Stimulated activated CD4-positive, alpha-beta T cell treated with anti-CD3 and anti-CD28 coated beads, Interleukin-2, amount 100 ng/mL, for 24 hours (primary cell): ENCODE data around the gene RTEL1.
"Not testable (repeated sequence)": the region's sequence is repeated elsewhere in the genome, so short reads cannot be mapped to it uniquely, and the experiment has no call there.

ENCODE experiments used
- DNase-seq, 2 donors: peaks; one replicate each; pipeline ENCODE4 v3.0.0-alpha.2; 2020

RTEL1 gene

DNA sequence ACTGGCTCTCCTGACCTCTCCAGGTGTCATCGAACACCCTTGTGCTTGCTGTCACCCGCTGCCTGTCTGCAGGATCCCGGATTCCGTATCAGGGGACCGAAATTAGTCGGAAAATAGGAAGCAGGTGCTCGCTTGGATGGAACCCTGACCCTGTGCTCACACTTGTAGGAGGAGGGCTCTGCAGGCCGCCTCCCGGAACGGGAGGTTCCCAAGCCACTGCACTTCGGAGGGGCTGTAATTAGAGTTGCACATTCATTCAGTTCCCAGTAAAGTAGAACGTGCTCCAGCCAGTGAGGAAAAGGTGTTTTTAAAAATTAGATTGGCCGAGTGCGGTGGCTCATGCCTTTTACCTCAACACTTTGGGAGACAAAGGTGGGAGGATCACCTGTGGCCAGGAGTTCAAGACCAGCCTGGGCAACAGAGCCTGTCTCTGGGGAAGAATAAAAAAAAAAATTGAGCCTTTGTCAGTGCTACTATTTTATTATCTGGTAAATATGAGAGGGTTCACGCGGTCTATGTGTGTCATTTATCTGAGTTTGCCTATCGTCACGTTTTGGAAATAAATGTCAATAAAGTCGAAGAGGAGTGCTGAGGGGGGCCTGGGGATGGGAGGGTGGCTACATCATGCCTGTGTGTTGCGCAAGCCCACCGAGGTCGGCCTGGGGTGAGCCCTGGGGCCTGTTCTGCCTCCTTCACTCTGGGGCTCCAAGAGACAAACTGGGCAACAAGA is 29.7 kb upstream of the RTEL1 start:
- DNase-seq: peak; percentile 74 to 77

DNA sequence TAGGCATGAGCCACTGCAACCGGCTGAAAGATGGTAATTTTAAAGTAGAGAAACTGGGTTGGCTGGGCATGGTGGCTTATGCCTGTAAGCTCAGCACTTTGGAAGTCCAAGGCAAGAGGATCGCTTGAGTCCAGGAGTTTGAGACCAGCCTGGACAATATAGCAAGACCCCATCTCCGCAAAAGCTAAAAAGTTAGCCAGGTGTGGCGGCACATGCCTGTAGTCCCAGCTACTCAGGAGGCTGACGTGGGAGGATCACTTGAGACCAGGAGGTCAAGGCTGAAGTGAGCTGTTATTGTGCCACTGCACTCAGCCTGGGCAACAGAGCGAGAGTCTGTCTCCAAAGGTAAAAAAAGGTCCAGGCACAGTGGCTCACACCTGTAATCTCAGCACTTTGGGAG is 27.2 kb upstream of the RTEL1 start:
- not testable (repeated sequence) for DNase-seq

DNA sequence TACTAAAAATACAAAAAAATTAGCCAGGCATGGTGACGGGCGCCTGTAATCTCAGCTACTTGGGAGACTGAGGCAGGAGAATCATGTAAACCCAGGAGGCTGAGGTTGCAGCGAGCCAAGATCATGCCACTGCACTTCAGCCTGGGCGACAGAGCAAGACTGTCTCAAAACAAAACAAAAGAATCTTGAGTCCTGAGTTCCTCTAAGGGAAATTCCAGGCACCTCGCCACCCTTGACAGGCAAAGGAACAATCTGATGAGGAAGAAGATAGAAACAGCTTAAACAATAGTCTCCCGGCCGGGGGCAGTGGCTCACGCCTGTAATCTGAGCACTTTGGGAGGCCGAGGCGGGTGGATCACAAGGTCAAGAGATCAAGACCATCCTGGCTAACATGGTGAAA is 26.7 kb upstream of the RTEL1 start:
- not testable (repeated sequence) for DNase-seq

DNA sequence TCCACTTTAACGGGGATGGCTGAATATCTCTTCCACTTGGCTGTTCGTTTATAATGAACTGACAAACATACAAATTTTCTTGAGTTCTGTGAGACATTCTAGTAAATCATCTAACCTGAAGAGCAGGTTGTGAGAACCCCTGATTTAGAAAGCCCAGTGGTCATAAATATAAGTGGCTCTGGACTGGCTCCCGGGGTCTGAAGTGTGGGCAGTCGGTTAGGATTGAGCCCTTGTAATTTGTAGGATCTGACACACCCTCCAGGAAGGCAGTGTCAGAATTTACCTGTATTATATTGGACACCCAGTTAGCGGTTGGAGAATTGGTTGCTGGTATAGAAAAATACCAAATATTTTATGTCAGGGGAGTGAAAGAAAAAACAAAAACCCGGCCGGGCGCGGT is 24.4 kb upstream of the RTEL1 start:
- DNase-seq: no peak

DNA sequence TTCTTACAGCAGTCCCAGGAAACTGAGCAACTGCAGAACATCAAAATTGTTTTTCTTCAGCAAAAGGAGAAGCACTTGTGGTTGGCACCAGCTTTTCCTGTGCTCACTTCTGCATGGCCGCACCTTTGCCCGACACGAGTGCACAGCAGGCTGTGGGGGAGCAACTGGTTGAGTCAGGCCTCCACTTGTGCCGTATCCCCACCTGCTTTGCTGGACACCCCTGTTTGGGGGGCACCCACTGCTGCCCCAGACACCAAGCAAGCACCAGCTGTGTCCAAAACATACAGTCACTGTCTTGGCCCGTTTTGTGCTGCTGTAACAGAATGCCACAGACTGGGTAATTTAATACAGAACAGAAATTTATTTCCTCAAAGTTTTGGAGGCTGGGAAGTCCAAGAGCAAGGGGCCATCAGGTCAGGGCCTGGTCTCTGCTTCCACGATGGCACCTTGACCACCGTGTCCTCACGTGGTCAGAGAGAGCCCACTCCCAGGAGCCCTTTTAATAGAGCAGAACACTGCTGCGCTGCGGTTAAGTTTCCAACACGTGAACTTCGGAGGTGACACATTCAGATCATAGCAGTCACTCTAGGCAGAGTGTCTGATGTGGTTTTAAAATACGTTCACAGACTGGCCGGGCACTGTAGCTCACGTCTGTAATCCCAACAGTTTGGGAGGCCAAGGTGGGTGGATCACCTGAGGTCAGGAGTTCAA is 22.5 kb upstream of the RTEL1 start:
- peak; percentile 67 to 72 for DNase-seq

DNA sequence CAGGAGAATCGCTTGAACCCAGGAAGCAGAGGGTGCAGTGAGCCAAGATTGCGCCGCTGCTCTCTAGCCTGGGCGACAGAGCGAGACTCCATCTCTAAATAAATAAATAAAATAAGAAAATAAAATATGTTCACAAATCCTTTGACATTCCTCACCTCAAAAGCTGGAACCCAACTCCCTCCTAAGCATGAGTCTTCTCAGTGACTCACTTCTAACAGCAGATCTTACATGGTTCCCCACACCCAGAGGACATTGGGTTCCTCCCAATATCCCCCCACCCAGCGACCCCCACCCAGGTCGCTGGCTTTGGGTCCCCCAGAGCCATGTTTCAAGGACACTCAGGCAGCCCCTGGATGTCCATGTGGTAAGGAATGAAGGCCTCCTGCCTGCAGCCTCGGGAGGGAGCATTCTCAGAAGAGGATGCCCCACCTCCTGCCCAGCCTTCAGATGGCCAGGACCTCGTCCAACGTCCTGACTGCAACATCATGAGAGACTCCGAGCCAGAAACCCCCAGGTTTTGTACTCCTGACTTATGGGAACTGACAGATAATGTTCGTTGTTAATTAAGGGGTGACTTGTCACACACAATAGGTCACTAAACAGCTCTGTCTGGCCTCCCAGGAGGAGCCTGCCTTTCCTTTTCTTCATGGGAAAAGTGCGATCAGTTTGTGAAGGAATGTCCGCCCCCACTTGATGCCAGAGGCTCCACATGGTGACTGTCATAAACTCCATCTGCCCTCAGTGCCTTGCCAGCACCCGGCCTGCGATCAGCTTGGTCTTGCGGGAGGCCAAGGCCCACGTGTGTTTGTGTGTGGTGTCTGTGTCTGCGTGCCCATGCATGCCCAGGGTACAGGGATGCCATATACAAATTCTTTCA is 21.1 kb upstream of the RTEL1 start:
- no peak for DNase-seq

DNA sequence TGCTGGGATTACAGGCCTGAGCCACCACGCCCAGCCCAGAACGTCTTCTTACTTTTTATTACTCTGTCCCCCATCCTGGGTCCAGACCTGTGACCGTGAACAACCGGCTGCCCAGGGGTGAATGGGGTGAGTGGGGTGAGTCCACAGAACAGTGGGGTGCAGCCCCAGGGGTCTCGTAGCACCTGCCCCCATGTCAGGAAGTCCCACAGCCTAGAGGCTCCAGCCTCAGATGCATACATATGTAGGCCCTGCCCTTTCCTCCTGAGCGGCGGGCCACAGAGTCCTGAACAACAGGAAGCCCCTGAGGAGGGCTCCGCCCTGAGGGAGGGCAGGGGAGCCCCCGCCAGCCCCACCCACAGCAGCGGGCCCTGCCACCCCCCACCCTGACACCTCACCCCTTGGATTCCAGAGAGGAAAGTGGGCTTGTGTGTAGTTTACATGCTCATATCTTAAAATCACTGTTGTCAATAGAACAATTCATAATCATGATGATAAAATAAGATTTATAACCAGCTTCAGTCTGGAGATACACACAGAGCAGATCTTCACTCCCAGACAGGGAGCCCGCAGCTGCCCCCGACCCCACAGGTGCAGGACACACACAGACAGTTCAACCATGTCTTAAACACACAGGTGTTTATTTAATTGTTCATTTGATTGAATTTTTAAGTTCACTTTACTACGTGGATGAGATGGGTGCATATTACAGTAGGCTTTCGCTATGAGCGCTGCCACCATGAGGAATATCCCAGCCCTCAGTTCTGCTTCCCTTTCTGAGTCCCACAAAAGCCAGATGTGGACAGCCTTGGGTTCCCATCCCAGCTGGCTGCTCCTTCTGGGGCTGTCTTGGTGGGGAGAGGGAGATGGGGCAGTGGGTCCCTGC is 18.8 kb upstream of the RTEL1 start:
- peak; percentile 64 to 71 for DNase-seq

DNA sequence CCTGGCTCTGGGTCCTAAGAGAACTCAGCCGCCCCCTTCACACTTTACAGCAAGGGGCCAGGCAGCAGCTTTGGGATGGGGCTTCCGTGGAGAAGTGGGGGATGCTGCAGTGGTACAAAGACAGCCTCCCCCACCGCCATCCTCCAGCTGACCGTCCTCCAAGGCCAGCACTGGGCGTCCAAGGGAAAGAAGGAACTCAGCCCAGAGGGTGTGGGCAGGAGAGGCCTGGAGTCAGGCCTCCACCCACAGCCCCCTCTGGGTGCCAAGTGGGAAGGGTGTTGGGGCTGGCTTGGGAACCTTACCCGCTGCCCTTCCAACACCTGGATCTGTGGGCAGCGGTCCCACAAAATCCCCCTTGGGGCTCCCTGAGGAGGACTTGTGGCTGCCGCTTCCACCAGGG is 18.0 kb upstream of the RTEL1 start:
- DNase-seq: no peak

DNA sequence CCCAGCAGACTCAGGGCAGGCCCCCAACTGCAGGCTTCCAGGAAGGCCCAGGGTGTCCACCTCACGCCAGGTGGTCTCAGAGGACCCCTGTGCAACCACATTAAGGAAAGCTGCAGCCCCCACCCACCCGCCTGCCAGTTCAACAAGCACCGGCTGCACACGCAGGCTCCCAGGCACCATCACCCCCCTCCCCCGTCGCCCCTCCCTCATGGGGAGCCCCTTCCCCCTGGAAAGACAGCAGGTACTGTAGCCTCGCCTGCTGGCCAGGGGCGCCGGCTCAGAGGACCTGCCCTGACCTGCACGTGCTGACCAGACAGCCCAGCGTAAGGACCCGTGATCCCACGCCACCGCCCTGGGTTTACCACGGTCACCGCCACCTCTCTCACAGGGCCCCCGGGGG is 17.4 kb upstream of the RTEL1 start:
- not testable (repeated sequence) for DNase-seq

DNA sequence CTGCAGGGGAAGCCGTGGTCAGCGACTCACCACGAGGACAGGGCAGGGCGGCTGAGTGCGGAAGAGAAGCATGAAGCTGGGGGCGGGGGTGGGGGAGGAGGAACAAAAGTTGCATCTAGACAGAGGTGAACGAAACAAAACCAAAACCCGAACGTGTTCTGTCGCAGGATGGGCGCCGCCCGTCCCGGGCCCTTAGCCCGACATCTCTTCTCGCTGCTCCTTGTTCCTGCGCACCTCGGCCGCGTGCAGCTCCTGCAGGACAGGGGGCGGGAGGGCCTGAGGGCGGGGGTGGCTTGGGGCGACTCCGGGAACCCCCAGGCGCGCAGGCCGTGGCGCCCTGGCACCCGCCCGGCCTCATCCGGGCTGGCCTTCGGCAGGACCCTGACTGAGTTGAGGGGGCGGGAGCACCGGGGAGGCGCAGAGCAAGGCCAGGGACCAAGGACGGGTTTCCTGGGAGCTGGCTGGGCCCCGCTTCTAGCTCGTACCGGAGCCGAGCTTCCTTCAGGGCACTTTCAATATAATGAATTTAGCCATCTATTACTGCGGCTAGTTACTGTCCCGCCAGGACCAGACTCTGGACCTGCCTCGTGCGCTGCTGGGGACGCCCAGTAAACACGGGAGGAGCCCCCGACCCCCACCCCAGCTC is 16.8 kb upstream of the RTEL1 start:
- DNase-seq: peak; percentile 57 to 58

DNA sequence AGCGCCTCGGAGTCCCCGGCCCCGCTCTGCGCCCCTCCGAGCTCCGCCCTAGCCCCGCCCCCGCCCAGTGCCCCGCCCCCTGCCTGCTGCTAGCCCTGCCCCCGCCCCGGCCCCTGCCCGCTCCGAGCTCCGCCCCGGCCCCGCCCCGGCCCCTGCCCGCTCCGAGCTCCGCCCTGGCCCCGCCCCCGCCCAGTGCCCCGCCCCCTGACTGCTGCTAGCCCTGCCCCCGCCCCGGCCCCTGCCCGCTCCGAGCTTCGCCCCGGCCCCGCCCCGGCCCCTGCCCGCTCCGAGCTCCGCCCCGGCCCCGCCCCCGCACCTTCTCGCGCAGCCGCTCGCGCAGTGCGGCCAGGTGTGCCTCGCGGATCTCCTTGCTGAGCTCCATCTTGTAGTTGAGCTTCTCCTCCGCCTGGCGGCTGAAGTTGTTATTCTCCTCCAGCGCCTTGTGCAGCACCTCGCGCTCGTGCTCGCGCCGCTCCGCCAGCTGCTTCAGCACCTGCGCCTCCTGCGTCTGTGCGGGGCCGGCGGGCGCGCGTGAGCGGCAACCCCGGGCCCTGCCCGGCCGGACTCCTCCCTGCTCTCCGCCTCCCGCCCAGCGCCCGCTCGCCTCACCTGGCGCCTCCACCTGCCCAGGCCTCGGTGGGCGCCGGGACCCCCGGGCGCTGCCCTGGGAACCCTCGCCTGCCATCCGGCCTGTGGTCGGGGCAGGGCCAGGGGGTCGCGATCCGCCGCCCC is 16.2 kb upstream of the RTEL1 start:
- DNase-seq: peak; percentile 98 to 99

DNA sequence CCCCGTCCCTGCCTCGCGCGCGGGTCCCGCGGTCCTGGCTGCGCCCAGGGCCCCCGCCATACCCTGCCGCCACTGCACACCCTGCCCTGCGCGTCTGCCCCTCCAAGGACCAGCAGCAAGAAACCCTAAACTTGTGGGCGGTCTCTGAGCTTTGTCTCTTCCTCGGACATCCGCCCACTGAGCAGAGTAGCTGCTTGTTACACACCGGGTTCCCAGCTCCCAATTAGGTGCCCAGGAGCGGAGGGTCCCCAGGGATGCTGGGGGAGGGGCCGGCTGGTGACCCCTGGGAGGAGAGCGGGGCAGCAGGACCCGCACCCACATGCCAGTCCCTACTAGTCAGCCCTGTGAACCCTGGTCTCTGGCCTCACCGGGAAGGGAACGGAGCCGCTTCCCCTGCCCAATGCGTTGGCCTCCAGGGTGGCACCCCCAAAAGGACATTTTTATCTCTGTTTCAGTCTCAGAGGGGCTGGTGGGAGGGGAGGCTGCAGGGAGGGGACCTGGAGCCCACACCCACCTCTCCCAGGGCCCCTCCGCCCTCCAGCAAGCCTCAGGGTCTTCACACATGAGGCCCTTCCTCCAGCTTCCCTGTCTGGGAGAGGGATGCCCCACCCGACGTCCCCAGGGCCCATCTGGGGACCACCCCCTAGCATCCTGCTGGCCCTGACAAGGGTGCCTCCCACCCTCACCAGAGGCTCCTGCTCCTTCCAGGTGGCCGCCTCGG is 15.4 kb upstream of the RTEL1 start:
- no peak for DNase-seq

DNA sequence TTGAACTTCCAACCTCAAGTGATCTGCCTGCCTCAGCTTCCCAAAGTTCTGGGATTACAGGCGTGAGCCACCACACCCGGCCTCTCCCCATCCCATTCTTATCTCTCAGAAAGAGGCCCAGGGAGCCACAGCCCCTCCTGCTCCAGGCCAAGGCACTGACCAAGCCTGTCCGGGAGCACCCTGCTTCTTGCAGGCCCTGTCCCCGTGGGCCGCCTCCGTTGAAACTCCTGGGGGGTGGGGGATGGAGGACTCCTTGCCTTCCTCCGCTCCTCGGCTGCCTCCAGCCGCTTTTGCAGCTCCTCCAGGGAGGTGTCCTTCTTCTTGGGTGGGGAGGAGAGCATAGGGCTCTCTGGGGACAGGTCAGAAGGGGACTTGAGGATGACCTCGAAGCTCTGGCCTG is 14.6 kb upstream of the RTEL1 start:
- DNase-seq: no peak

DNA sequence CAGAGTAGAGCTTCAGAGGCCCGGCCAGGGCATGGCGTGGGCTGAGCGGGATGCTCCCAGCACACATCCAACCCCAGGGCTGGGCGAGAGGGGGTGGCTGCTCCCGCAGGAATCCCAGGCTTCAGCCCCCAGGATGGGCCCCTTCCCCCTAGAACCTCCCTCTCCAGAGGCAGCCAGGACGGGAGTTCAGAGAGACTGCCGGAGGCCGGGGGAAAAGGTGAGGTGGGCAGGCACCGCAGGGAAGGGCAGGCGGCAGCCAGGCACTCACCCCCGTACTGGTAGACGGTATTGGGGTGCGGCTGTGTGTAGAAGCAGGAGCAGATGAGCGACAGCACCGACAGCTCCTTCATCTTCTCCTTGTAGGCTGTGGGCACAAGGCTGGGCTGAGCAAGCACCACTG is 14.2 kb upstream of the RTEL1 start:
- no peak for DNase-seq

DNA sequence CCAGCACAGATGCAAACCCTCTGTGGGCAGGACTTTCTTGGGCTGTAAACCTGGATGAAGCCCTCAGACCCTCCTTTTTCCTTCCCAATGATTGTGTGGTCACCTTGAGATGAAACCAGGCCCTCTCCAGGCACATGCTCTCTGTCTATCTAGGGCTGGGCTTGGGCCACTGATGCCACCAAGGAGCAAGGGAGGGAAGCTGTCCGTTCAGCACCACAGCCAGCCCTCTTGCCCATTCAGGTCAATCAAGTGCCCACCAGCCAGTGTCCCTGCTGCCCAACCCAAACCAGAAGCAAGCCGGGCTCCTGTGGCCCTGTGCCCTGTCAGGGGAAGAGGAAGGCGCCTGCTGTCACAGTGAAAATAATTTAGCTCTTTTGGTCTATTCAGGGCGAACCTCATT is 12.9 kb upstream of the RTEL1 start:
- no peak for DNase-seq

DNA sequence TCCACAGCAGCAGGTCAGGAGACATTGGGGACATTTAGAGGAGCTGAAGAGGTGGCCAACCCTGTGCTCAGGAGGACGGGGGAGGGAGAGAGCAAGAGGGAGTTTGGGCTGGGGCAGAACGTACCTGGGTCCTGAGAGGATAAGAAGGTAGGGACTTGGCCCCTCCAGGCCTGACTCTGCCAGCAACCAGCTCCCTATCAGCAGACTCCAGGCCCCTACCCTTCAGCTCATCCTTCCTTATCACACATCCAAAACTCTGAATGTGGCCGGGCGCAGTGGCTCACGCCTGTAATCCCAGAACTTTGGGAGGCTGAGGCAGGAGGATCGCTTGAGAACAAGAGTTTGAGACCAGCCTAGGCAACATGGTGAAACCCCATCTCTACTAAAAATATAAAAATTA is 9.9 kb upstream of the RTEL1 start:
- no peak for DNase-seq

DNA sequence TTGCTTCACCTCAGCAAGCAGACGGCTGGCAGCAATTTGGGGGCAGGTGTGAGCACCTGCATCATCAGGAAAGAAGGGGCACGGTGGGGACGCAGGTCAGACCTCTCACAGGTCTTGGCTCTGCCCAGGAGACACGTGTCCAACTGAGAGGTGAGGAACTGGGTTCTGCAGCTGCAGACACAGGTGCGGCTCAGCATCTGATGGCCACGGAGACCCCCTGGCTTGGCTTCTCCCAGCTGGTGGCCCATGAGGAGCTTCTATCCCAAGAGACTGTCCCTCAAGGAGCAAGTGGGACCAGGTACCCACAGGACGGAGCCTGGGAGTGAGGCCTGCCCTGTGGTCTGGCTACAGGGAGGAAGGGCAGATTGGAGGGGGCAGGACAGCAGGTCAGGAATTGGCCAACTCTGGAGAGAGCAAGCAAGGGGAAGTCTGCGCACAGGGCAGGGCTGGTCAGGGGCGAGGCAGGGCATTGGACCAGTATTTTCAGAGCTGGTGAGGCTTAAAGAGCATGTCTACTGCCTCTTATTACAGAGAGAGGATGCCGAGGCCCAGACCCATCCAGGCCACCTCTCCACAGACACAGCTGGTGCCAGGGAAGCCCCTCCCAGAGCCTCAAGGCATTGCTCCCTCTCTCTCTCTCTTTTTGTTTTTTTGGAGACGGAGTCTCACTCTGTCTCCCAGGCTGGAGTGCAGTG is 9.1 kb upstream of the RTEL1 start:
- no peak for DNase-seq

DNA sequence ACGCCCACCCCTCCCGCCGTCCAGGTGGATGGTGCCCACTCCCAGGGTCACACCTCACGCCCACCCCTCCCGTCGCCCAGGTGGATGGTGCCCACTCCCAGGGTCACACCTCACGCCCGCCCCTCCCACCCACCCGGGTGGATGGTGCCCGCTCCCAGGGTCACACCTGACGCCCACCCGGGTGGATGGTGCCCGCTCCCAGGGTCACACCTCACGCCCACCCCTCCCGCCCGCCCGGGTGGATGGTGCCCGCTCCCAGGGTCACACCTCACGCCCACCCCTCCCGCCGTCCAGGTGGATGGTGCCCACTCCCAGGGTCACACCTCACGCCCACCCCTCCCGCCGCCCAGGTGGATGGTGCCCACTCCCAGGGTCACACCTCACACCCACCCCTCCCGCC is 7.6 kb upstream of the RTEL1 start:
- DNase-seq: not testable (repeated sequence)

DNA sequence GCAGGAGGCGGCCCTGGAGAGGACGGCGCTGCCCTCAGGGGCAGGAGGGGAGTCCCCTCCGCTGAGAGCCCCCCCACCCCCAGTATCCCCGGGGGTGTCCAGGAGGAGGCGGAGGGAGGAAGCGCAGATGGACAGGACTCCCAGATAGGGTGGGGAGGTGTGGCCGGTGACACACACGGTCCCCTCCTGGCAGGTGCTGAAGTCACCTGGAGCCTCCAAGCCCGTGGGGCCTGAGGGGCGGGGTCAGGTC is 6.2 kb upstream of the RTEL1 start:
- no peak for DNase-seq
